Urinary bladder (tissue), 4 donors: ENCODE results near the gene ACOXL. TPM values are rescaled to one million over a fixed set of nuclear protein-coding genes. Genes with fewer than 3 reads are reported as not detected.
"Not testable (repeated sequence)": the region's sequence is repeated elsewhere in the genome, so short reads cannot be mapped to it uniquely, and the experiment has no call there.

Experiments
- DNase-seq: peaks from one replicate; pipeline ENCODE4 v3.0.0-alpha.2; 2015; ENCODE audit errors: extremely low spot score
- H3K27ac ChIP-seq: one replicate; pipeline ENCODE4 v1.5.1; 2013; ENCODE audit warnings: low read depth, mild to moderate bottlenecking, moderate library complexity
- H3K36me3 ChIP-seq: one replicate; pipeline ENCODE4 v1.6.1; 2013; ENCODE audit warnings: mild to moderate bottlenecking, moderate library complexity; ENCODE audit not compliant: insufficient read depth
- H3K4me1 ChIP-seq: one replicate; pipeline ENCODE4 v1.6.1; 2013; ENCODE audit warnings: mild to moderate bottlenecking, moderate library complexity; ENCODE audit not compliant: insufficient read depth
- H3K4me3 ChIP-seq: one replicate; pipeline ENCODE4 v1.5.1; 2013; ENCODE audit warnings: low read depth, low read length
- WGBS: extraction: QIAGEN DNeasy Blood & Tissue Kit; methylation state at CpG from one replicate; pipeline ENCODE4 v1.1.7; 2013; 5-methylcytosine and 5-hydroxymethylcytosine counted together
- polyA plus RNA-seq: library from polyadenylated mRNA; stranded (reverse); fragments of 200-250 nt; gene quantifications from one replicate; pipeline ENCODE4 v1.2.3, GENCODE V29; 2013
- total RNA-seq: library from RNA; depleted of rRNA; stranded (reverse); fragments of >200 nt; gene quantifications from one replicate; pipeline ENCODE4 v1.2.3, GENCODE V29; 2014
- donor health status: healthy with polysubstance abuse.
- donor health status: healthy.

Gene ACOXL
- total and polyA plus RNA-seq, 2 donors, result 1.2 to 6.2 TPM

GRCh38 chr2:111058264-111058663 lies 325.9 kb downstream of the ACOXL start:
- Histone ChIP-seq H3K4me1 (no peaks in the 10 kb centered on the region), H3K36me3 (no peaks in the 10 kb centered on the region), H3K27ac (no peak overlapping the region), H3K4me3 (no peak overlapping the region)
- no peak for DNase-seq
- WGBS, result 58% methylated on average over 5 of the region's 5 CpGs

- H3K4me1 ChIP-seq, result no peaks in the 10 kb centered on the region
- no peak overlapping the region for H3K27ac ChIP-seq
- 91% methylated on average over 1 of the region's 1 CpG for WGBS
- no peak overlapping the region for H3K4me3 ChIP-seq
- H3K36me3 ChIP-seq, result no peaks in the 10 kb centered on the region
- no peak for DNase-seq
These were observed 328.8 kb downstream of the ACOXL start for GRCh38 chr2:111061191-111061590.

GRCh38 chr2:111062417-111062816 lies 330.0 kb downstream of the ACOXL start:
- Histone ChIP-seq H3K27ac (no peak overlapping the region), H3K36me3 (no peaks in the 10 kb centered on the region), H3K4me3 (no peak overlapping the region), H3K4me1 (no peaks in the 10 kb centered on the region)
- no peak for DNase-seq
- 51% methylated on average over 2 of the region's 2 CpGs for WGBS

GRCh38 chr2:111066062-111066593 lies 333.8 kb downstream of the ACOXL start:
- 81% methylated on average over 2 of the region's 2 CpGs for WGBS
- H3K4me1 ChIP-seq, result no peaks in the 10 kb centered on the region
- no peak overlapping the region for H3K27ac ChIP-seq
- no peak overlapping the region for H3K4me3 ChIP-seq
- H3K36me3 ChIP-seq, result no peaks in the 10 kb centered on the region
- DNase-seq, result no peak

- Histone ChIP-seq H3K27ac (no peak overlapping the region), H3K4me1 (no peaks in the 10 kb centered on the region), H3K36me3 (no peaks in the 10 kb centered on the region), H3K4me3 (no peak overlapping the region)
- WGBS, result 68% methylated on average over 4 of the region's 4 CpGs
- DNase-seq, result peak; percentile 18
These were observed 336.2 kb downstream of the ACOXL start for GRCh38 chr2:111068435-111069058.

GRCh38 chr2:111069722-111070121 lies 337.3 kb downstream of the ACOXL start:
- no peak overlapping the region for H3K27ac ChIP-seq
- H3K4me3 ChIP-seq, result no peak overlapping the region
- no peaks in the 10 kb centered on the region for H3K36me3 ChIP-seq
- 96% methylated on average over 3 of the region's 3 CpGs for WGBS
- DNase-seq, result no peak
- no peaks in the 10 kb centered on the region for H3K4me1 ChIP-seq

GRCh38 chr2:111071600-111072171 lies 339.3 kb downstream of the ACOXL start:
- WGBS, result 43% methylated on average over 5 of the region's 5 CpGs
- no peaks in the 10 kb centered on the region for H3K36me3 ChIP-seq

GRCh38 chr2:111072220-111072871 lies 340.0 kb downstream of the ACOXL start:
- H3K4me3 ChIP-seq, result no peak overlapping the region
- H3K36me3 ChIP-seq, result no peaks in the 10 kb centered on the region
- no peaks in the 10 kb centered on the region for H3K4me1 ChIP-seq
- DNase-seq, result no peak
- no peak overlapping the region for H3K27ac ChIP-seq
- WGBS, result 15% methylated on average over 2 of the region's 2 CpGs

More at GRCh38 chr2:111071600-111072171, 339.3 kb downstream of the ACOXL start:
- no peak overlapping the region for H3K4me3 ChIP-seq
- H3K4me1 ChIP-seq, result no peaks in the 10 kb centered on the region
- peak; percentile 39 for DNase-seq
- no peak overlapping the region for H3K27ac ChIP-seq

GRCh38 chr2:111082659-111083058 lies 350.3 kb downstream of the ACOXL start:
- not testable (repeated sequence) for H3K27ac ChIP-seq, H3K4me1 ChIP-seq, DNase-seq, H3K4me3 ChIP-seq, H3K36me3 ChIP-seq
- 0% methylated on average over 1 of the region's 1 CpG for WGBS

GRCh38 chr2:111091811-111092211 lies 359.4 kb downstream of the ACOXL start:
- Histone ChIP-seq H3K4me1 (no peaks in the 10 kb centered on the region), H3K36me3 (peaks cover 2% of the 10 kb centered on the region), H3K27ac (no peak overlapping the region), H3K4me3 (no peak overlapping the region)
- WGBS, result 89% methylated on average over 3 of the region's 3 CpGs
- DNase-seq, result no peak

- peaks cover 2% of the 10 kb centered on the region for H3K36me3 ChIP-seq
- no peaks in the 10 kb centered on the region for H3K4me1 ChIP-seq
- H3K4me3 ChIP-seq, result no peak overlapping the region
- no peak for DNase-seq
- H3K27ac ChIP-seq, result no peak overlapping the region
- WGBS, result 77% methylated on average over 2 of the region's 2 CpGs
These were observed 362.3 kb downstream of the ACOXL start for GRCh38 chr2:111094691-111095090.

GRCh38 chr2:111095434-111095833 lies 363.1 kb downstream of the ACOXL start:
- DNase-seq, result no peak
- H3K4me3 ChIP-seq, result no peak overlapping the region
- no peaks in the 10 kb centered on the region for H3K4me1 ChIP-seq
- no peak overlapping the region for H3K27ac ChIP-seq
- 94% methylated on average over 8 of the region's 8 CpGs for WGBS
- peaks cover 2% of the 10 kb centered on the region for H3K36me3 ChIP-seq

- 83% methylated on average over 3 of the region's 3 CpGs for WGBS
- no peaks in the 10 kb centered on the region for H3K4me1 ChIP-seq
- no peak overlapping the region for H3K27ac ChIP-seq
- DNase-seq, result no peak
- H3K36me3 ChIP-seq, result no peaks in the 10 kb centered on the region
- no peak overlapping the region for H3K4me3 ChIP-seq
These were observed 367.0 kb downstream of the ACOXL start for GRCh38 chr2:111099402-111099801.
